Measurements from ENCODE around the gene TCF3.
"Not testable (repeated sequence)": the region's sequence is repeated elsewhere in the genome, so short reads cannot be mapped to it uniquely, and the experiment has no call there.

TCF3 gene

GRCh38 chr19:1652471-1653299 lies at the start of gene TCF3:
Gene TCF3, minus strand, starts transcription at chr19:1652615. Its CDS starts 2,367 bp downstream, at chr19:1650248.
- DNase-seq (ENCODE audit: low spot score): peak; percentile 99

DNA sequence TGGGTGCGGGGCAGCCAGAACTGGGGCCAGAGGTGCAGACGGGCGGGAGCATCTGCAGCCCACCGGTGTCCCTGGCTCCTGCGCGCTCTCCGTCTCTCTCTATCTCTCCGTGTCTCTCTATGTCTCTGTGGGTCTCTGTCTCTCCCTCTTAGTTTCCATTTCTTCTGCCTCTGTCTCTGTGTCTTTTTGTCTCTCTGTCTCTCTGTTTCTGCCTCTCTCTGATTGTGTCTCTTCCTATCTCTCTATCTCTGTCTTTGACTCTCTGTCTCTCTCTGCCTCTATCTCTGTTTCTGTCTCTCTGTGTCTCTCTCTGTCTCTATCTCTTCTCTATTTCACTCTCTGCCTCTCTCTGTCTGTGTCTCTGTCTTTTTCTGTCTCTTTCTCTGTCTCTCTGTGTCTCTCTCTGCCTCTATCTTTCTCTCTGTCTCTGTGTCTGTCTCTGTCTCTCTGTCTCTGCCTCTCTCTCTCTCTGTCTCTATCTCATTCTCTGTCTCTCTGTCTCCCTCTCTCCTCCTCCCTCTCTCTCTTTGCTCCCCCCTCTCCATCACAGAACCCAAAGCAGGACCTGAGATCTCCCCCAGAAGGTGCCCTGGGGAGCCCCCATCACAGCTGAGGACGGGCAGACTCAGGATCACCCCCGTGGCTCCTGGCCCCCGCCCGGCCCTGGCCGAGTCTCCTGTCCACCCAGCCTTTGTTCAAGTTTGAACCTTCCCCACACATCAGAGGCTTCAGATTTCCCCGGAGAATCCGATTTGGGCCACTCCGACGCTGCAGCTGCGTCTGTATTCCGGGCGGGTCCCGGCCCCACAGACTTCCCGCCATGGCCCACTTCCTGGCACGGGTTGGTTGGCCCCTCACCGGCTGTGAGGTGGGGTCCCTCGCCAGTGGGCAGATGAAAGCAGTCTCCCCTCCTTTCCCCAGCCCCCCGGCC lies 48.6 kb upstream of the TCF3 start:
- DNase-seq (ENCODE audit: low spot score): no peak

- no peak for DNase-seq (ENCODE audit: low spot score)
Measured at GRCh38 chr19:1699998-1700732, 47.8 kb upstream of the TCF3 start.

GRCh38 chr19:1699386-1699785 lies 47.0 kb upstream of the TCF3 start:
- DNase-seq (ENCODE audit: low spot score): no peak

GRCh38 chr19:1698636-1699035 lies 46.2 kb upstream of the TCF3 start:
- no peak for DNase-seq (ENCODE audit: low spot score)

- not testable (repeated sequence) for DNase-seq (ENCODE audit: low spot score)
Measured at GRCh38 chr19:1695481-1695880, 43.1 kb upstream of the TCF3 start.

DNA sequence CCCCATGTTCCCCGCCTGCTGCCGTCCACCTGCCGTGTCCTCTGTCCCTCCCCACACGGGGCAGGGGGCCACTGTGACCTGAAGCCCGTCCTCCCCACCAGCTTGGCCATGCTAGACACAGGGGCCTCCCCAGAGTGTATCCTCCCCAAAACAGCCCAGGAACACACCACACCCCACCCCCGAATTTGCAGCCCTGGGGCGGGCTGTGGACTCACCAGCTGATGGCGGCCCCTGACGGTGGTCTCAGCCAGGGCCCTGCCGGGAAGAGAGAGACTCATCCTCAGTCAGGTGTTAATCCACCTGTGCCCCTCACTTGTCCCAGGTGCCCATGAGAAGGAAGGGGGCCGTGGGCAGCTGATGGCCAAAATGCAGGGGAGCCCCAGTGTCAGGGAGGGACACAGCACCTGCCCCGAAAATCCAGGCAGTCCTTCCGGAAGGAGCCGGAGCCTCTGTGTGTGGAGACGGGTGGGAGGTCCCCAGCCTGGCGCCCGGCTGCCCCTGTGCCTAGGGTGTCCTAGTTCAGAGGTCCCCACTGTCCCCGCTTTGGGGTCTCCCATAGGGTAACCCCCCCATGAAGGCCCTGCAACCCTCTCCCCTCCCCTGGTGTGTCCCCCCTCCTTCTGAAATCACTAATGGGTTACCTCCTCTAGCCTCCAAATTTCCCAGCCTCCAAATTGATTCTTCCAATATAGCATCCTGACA lies 39.3 kb upstream of the TCF3 start:
- no peak for DNase-seq (ENCODE audit: low spot score)

DNA sequence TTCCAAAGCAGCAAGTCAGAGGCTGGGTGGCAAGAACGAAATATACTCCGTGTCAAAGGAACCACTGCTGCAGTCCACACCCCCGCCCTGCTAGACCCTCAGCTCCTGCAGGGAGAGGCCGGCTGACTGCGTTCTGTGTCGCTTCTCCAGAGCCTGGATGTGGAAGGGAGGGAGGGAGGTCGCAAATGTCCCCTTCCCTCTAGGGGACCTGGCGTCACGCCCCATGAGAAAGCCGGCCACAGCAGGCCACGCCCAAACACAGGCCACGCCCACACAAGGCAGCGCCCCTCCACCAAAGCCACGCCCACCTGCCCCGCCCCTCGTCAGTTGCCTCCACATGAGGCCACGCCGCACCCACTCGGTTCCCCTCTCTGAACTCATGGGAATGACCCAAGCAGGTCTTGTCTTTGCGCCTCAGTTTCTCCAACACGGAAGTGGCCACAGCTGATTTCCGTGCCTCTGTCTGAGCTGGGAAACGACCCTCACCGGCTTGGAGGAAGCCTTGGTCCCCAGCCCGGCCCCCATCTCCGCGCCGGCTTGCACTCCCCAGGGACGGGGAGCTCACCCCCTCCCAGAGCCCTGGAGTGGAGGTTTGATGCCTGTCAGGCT lies 38.4 kb upstream of the TCF3 start:
- DNase-seq (ENCODE audit: low spot score): peak; percentile 67

DNA sequence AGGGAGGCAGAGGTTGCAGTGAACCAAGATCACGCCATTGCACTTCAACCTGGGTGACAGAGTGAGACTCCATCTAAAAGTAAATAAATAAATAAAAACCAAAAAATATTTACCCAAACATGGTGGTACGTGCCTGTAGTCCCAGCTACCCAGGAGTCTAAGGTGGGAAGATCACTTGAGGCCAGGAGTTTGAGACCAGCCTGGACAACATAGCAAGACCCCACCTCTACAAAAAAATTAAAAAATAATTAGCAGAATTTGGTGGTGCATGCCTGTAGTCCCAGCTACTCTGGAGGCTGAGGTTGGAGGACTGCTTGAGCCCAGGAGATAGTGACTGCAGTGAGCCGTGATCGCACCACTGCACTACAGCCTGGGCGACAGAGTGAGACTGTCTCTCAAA lies 33.4 kb upstream of the TCF3 start:
- not testable (repeated sequence) for DNase-seq (ENCODE audit: low spot score)

- DNase-seq (ENCODE audit: low spot score): no peak
Measured at GRCh38 chr19:1685046-1685445, 32.6 kb upstream of the TCF3 start.

DNA sequence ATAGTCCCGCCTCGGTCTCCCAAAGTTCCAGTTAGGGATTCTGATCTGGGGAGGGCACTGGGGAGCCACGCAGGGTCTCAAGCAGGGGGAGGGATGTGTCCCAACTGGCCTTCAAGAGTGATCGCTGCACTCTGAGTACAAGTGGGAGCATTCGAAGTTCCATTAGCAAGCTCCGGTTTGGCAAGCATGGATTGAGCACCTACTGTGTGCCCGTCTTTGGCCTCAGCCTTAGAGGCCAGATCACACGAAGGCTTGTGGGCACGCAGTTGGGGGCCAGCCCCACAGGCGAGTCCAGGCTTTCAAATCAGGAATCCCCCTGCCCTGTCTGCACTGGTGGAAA lies 32.1 kb upstream of the TCF3 start:
- DNase-seq (ENCODE audit: low spot score): no peak

GRCh38 chr19:1683869-1684572 lies 31.6 kb upstream of the TCF3 start:
- DNase-seq (ENCODE audit: low spot score): no peak

DNA sequence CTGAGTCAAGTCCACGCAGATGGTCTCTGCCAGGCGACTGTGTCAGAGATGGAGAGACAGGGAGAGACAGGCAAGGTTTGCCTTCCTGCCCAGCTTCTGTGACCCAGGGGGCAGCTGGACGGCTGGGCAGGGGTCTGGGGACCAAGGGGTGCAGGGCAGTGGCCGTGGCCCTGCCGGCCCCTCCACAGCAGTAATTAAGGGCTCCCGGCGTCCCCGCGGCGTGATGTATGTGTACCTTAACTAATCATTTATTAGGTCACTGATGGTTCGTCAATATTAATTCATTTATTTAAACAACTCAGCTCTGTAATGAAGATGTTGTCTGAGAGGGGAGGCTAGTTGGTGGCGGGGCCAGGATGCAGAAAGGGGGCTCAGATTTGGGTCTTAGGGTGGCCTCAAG lies 28.6 kb upstream of the TCF3 start:
- no peak for DNase-seq (ENCODE audit: low spot score)

DNA sequence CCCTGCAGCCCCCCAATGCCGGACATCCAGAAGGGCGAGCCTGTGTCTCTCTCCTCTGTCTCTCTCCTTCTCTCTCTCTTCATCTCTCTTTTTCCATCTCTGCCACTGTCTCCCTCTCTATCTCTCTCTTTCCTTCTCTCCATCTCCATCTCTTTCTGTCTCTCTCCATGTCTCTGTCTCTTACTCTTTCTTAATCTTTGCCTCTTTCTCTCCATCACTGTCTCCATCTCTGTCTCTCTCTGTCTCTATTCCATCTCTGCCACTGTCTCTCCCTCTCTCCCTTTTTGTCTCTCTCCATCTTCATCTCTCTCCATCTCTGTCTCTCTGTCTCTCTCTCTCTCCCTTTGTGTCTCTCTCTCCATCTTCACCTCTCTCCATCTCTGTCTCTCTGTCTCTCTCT lies 25.7 kb upstream of the TCF3 start:
- DNase-seq (ENCODE audit: low spot score): no peak

DNA sequence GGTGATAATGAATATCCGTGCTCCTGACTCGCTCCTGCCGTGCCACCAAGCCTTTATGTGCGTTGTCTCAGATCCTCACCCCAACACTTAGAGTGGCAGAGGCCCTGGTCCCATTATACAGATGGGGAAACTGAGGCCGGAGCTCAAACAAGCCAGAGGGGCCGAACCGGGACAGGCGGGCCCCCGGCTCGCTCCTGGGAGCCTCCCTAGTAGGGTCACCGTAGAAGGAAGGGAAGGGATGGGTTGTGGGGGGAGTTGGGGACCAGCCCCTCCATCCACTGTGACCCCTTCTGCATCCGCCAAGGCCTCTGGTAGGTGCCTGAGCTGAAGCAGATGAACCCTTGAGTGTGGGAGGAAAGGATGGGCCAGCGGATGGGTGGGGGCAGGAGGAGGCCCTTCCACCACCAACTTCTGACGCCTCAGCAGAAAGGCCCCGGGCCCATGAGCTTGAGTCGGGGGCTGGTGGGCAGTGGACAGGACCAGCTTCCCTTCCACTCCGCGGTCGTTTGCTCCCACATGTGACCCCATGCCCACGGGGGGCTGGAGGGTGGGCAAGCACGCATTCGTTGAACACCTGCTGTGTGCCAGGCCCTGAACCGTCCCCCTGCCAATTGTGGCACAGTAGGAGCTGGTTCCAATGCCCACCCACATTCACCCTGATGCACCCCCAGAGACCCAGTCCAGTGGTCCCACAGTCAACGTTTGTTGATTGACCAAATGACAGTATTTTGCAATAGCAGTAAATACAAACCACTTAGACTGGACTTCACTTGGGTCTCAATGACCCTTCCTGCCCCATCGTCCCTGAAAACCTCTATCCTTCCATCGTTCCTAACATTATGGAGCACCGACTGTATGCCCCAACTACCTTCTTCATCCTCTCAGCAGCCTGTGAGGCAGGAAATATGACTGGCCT lies 24.2 kb upstream of the TCF3 start:
- DNase-seq (ENCODE audit: low spot score): no peak

DNA sequence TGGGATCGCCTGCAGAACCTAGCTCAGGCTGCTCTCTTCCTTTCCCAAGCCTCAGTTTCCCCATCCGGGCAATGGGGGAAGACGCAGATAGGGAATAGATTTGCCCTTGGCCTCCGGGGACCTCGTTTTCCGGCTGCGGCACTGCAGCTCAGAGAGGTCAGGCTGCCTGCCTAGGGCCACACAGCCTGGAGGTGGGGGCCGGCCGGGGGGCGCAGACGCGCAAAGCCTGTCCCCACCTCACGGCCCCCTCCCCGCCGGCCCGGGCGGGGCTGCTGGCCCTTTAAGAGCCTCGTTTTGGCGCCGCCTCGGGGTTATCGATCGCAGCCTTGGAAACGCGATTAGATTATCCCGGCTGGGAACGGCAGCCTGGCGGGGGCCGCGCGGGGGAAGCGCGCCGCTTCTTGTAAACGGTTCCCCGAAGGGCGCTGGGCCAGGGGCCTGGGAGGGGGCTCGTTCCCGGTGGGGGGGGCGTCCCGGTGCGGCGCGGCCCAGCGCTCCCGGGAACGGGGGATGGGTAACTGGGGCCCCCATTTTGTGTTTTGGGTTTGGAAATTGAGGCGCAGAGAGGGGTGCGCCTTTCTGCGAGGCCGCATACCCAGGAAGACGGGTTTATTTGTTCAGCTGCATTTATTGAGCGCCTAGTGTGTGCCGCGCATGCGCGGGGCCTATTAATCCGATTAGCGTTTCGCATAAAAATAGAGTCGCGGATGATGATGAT lies 23.4 kb upstream of the TCF3 start:
- no peak for DNase-seq (ENCODE audit: low spot score)

DNA sequence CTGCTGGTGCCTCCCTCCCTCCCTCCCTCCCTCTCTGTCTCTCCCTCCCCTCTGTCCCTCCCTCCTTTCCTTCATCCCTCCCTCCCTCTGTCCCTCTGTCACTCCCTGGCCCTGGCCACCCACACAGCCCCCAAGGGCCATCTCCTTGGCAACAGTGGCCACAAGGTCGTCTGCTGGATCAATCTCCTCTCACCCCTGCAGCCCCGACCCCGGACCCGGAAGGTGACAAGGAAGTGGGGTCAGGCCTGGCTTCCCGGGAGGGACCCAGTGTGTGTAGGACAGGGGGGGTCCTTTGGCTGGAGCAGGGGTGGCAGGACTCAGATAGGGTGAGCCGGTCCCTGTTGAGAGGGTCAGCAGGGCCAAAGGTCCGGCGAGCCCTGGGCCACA lies 21.9 kb upstream of the TCF3 start:
- no peak for DNase-seq (ENCODE audit: low spot score)

DNA sequence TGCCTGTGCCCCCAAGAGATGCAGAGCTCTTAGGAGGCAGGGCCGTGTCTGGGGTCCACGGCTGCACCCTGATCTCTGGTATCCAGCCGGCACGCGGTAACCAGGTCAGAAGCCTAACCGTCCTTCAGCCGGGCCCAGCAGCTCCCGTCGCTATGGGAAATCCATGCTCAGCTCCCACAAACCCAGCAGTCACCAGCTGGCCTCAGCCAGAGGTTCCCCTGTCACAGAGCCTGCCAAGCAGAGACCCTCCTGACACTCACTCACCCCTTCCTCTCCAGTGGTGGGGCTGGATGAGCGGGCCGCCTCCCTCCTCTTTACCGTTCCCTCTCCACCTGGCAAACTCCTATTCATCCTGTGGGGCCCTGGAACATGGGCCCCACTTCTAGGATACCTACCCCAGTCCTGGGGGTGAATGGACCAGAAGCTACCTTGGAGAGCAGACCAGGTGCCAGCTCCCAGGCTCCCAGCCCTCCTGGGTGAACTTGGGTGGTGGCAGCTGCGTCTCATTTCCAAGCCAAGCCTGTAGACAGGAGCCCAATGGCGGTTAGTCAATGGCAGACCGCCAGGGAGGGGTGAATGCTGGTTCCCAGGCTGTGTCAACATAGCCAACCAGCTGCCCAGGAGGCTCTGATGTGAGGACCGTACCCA lies 21.4 kb upstream of the TCF3 start:
- DNase-seq (ENCODE audit: low spot score): no peak

Data from GM03348 (cell line).